GM12892 (cell line): ENCODE measurements around the gene TUBGCP2.

Experiments
- POLR2A ChIP-seq: IDR thresholded peaks from 2 replicates; pipeline ENCODE4 v1.6.1; 2011; ENCODE audit warnings: low read depth, low read length, control low read depth
- POLR2AphosphoS5 ChIP-seq: IDR thresholded peaks from 2 replicates; pipeline ENCODE4 v1.6.1; 2011; ENCODE audit warnings: low read depth, low read length, control low read depth

DNA sequence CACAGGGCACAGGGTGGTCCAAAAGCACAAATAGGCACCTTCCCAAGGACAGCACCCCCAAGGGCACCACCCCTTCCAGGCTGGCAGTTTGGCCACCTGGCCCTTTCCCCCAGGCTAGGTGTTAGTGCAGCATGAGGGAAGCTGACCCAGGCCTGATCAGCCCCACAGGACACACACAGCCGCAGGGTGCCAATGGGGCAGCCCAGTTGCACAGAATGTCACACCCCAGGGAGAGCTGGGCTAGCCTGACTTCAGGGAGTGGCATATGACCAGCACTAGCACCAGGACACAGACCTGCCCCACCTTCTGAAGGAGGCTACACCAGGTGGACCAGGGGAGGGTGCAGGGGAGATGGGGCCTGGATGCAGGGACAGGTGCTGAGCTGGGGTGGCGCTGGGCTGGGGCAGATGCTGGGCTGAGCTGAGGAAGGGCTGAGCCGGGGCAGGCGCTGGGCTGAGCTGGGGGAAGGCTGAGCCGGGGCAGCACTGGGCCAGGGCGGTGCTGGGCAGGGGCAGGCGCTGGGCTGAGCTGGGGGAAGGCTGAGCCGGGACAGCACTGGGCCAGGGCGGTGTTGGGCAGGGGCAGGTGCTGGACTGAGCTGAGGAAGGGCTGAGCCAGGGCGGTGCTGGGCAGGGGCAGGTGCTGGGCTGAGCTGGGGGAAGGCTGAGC is 28.1 kb downstream of the TUBGCP2 start:
- no peak for TF ChIP-seq POLR2A
- no peak for TF ChIP-seq POLR2AphosphoS5
